Loucy (cell line): Measurements from ENCODE around the gene STRADB.

Experiments used
- EZH2phosphoT487 ChIP-seq: fragments of 200-600 bp; IDR thresholded peaks from 2 replicates; pipeline ENCODE4 v1.6.1; 2018; ENCODE audit warnings: antibody characterized with exemption, mild to moderate bottlenecking, moderate library complexity, borderline replicate concordance
- TF ChIP-seq, protein P1 (sequence below): fragments of 200-600 bp; sonication (generic); conservative IDR thresholded peaks from 2 replicates; pipeline ENCODE4 v1.5.1; 2014; ENCODE audit warnings: mild to moderate bottlenecking, antibody characterized with exemption, low read length

DNA sequence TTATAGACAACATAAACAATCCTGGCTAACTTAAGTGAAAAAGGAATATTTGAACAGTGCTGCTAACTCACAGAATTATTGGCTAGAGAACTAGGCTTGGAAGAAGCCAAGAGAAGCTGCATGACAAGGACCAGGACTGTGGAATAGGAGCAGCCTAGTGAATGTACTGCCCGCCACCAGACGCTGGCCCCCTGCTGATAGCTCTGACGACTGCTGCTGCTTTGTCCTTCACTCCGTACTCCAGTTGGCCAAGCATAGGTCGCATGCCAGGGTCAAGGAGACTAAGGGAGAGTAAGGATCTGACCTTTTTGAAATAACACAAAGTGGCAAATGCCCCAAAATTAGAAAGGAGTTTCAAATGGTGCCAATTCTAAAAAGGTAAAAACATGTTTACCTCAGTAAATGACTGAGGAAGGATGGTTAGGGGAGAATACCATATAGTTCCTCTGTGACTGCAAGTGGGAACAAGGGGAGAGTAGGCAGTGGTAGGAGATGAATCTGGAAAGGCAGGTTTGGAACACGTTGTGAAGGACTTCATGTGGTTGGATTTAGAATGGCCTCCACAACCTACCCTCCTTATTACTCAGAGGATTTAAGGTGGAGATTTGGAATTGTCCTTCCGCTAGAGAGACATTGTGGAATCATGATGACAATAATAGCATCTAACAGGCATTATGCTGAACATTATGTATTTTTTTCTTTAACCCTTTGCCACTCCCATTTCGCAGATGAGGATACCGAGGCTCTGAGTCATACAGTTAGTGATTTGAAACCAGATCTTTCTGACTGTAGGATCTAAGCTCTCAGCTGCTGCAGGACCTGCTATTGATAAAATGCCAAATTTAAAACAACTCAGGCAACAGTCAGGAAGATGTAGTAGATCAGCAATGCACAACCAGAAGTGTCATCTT, 19.5 kb downstream of the STRADB start:
- TF ChIP-seq, protein P1, sequence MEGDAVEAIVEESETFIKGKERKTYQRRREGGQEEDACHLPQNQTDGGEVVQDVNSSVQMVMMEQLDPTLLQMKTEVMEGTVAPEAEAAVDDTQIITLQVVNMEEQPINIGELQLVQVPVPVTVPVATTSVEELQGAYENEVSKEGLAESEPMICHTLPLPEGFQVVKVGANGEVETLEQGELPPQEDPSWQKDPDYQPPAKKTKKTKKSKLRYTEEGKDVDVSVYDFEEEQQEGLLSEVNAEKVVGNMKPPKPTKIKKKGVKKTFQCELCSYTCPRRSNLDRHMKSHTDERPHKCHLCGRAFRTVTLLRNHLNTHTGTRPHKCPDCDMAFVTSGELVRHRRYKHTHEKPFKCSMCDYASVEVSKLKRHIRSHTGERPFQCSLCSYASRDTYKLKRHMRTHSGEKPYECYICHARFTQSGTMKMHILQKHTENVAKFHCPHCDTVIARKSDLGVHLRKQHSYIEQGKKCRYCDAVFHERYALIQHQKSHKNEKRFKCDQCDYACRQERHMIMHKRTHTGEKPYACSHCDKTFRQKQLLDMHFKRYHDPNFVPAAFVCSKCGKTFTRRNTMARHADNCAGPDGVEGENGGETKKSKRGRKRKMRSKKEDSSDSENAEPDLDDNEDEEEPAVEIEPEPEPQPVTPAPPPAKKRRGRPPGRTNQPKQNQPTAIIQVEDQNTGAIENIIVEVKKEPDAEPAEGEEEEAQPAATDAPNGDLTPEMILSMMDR, result no peak
- TF ChIP-seq EZH2phosphoT487, result no peak
